ENCODE data around the gene PRRT1.

DNA sequence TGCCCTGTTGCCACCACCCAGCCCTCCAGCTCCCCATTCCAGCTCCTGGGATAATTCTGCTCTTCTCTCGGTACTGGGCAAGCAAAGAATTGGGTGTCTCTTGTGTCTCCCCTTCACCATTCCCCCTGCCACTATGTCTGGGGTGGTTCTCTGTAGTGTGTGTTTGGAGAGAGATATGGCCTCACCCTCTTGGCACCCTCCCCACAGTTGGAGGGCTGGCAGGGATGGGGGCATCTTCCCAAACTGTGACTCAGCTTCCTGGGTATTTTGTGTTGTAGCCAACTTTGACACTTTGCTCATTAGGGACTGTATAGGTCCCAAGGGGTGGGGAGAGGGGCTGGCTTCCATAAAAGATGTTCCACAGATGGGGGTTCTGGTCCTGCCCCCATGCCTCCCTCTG, 44.3 kb downstream of the PRRT1 start:
- TF ChIP-seq, protein P1, sequence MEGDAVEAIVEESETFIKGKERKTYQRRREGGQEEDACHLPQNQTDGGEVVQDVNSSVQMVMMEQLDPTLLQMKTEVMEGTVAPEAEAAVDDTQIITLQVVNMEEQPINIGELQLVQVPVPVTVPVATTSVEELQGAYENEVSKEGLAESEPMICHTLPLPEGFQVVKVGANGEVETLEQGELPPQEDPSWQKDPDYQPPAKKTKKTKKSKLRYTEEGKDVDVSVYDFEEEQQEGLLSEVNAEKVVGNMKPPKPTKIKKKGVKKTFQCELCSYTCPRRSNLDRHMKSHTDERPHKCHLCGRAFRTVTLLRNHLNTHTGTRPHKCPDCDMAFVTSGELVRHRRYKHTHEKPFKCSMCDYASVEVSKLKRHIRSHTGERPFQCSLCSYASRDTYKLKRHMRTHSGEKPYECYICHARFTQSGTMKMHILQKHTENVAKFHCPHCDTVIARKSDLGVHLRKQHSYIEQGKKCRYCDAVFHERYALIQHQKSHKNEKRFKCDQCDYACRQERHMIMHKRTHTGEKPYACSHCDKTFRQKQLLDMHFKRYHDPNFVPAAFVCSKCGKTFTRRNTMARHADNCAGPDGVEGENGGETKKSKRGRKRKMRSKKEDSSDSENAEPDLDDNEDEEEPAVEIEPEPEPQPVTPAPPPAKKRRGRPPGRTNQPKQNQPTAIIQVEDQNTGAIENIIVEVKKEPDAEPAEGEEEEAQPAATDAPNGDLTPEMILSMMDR (conservative IDR thresholded peaks at IDR 0.05; ENCODE audit: low read length): no peak
- no peak for TF ChIP-seq EZH2phosphoT487 (IDR thresholded peaks at IDR 0.05; ENCODE audit: borderline replicate concordance)
